GM18519 (cell line): ENCODE measurements around the gene RAB38.

ENCODE experiments used
- ATAC-seq: cut with Tn5 transposase; IDR thresholded peaks from one replicate; pipeline ENCODE4 v1.9.1; 2021; ENCODE audit warnings: mild to moderate bottlenecking, moderate library complexity; ENCODE audit not compliant: unreplicated experiment, low FRiP score

RAB38 gene

DNA sequence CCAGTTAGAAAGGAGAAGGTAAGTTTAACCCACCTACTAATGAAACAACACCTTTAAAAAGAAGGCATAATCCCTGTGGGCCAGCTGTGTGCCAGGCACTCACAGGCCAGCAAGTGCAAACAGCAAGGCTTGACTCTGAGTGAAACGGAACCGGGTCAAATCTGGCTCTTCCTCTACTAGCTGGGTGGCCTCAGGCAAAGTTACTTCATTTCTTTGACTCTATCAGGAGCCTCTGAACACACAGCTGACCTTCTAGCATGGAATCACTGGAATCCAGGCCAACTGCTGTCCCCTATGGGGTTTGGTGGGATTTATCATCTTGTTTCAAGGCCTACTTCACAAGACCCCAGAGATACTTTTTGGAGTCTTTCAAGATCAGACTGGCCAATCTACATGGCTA, 3.3 kb downstream of the RAB38 start:
- ATAC-seq, result no peak

- no peak for ATAC-seq
These were observed 4.6 kb downstream of the RAB38 start for GRCh38 chr11:88170673-88171072.

GRCh38 chr11:88169881-88170280, 5.4 kb downstream of the RAB38 start:
- ATAC-seq, result no peak

GRCh38 chr11:88169471-88169870, 5.8 kb downstream of the RAB38 start:
- no peak for ATAC-seq

- no peak for ATAC-seq
These were observed 7.4 kb downstream of the RAB38 start for GRCh38 chr11:88167853-88168252.

GRCh38 chr11:88164806-88165585, 10.2 kb downstream of the RAB38 start:
- no peak for ATAC-seq

DNA sequence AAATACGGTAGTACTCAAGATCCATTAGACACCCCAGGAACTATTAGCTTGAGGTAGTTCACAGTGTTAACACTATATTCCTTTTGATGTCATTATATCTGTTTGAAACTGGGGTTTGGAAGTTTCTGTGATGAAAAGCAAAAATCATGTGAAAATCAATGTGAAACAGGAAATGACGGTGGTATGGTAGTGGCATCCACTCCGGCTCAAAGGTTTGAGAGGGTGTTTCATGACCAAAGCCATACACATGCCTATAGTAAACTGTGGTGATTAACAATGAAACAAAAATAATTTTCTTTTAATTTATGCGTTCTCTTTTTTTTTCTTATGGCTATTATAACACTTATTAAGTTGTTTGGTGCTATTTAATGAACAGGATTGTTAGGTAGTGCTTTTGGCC, 10.9 kb downstream of the RAB38 start:
- no peak for ATAC-seq

DNA sequence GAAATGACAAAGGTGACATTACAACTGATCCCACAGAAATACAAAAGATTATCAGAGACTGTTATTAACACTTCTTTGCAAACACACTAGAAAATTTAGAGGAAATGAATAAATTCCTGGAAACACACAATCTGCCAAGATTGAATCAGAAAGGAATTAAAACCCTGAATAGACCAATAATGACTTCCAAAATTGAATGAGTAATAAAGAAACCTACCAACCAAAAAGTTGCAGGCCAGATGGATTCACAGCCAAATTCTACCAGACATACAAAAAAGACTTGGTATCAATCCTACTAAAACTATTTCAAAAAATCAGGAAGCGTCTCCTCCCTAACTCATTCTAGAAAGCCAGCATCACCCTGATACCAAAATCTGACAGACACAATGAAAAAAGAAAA, 17.2 kb downstream of the RAB38 start:
- ATAC-seq, result no peak

DNA sequence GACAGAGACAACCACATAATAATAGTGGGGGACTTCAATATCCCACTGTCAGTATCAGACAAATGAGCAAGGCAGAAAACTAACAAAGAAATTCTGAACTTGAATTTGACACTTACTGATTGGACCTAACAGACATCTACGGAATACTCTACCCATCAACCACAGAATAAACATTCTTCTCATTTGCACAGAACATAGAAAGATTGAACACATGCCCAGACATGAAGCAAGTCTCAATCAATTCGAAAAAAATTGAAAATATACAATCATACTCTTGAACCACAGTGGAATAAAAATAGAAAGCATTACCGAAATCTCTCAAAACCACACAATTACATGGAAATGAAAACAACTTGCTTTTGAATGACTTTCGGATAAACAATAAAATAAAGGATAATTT, 17.9 kb downstream of the RAB38 start:
- ATAC-seq, result no peak

DNA sequence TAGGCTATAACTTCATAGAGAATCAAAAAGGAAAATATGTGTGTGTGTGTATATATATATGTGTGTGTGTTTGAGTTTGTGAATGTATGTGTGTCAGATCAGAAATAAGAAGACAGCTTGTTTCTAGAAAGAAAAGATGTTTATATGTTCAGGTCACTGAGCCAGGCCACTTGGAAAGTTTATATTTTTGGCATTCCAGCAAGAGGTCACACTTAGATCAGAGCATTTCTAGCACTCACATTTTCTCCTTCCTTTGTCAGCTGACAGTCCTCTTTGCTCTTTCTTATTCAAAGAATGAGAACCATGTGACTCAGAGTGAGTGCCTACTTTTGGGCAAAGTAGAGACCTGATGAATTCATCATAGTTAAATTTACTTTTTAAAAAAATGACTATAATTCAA, 22.9 kb downstream of the RAB38 start:
- ATAC-seq, result no peak

DNA sequence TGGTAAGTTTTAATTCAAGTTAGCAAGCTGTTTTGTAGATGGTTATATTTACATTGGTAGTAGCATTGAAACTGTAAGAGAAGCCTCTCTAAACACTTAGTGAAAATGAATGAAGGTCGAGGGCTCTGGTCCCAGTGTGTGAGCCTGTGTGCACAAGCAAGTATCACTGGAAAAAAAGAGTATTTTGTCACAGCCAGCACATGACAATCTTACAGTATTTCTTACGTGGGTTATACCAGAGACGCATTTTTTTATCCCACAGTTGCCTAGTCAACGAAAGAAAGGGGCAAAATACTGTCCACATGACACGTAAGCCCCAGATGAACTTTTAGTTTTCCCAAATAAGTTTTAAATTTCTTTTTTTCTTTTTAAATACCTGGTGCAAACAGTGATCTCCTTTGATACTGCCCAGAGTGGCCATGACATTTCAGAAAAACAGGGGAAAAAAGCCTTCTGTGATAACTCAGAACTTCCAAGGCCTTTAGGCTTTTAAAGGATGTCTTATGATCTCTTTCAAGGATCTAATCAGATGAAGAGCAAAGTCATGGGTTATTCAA, 23.5 kb downstream of the RAB38 start:
- no peak for ATAC-seq

DNA sequence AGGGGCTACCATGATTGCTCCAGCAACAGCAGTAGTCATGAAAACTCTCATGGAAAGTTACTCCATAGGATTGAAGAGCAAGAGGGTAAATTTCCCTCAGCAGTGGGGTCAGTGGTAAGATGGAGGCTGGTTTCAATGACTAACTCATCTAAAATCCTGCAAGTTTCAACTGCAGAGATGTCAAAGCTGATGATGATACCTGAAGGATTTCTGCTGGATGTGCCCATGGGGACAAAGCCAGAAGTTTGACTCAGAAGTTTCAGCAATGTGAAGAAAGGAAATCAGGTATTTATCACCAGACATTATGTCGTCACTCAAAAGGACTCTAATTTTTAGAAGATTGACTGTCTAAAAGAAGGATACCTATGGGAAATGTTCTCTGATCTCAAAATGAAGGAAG, 29.1 kb downstream of the RAB38 start:
- no peak for ATAC-seq

DNA sequence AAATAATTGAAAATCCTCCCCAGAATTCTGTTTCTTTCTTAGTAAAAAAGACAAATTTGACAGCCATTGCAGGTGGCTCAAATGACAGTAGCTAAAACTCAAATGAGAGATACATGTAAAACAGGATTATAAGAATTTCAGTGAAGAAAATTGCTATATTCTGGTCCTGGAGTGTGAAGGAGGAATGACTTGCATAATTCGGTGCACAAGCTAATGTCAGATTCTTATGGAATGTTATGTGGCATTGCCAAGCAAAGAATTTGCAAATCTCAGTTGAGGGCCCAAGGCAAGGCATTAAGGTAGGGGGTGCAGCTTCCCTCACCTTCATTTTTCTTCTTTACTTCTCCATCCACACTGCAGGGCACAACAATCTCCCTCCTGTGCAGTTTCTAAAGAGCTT, 35.4 kb downstream of the RAB38 start:
- ATAC-seq, result no peak

DNA sequence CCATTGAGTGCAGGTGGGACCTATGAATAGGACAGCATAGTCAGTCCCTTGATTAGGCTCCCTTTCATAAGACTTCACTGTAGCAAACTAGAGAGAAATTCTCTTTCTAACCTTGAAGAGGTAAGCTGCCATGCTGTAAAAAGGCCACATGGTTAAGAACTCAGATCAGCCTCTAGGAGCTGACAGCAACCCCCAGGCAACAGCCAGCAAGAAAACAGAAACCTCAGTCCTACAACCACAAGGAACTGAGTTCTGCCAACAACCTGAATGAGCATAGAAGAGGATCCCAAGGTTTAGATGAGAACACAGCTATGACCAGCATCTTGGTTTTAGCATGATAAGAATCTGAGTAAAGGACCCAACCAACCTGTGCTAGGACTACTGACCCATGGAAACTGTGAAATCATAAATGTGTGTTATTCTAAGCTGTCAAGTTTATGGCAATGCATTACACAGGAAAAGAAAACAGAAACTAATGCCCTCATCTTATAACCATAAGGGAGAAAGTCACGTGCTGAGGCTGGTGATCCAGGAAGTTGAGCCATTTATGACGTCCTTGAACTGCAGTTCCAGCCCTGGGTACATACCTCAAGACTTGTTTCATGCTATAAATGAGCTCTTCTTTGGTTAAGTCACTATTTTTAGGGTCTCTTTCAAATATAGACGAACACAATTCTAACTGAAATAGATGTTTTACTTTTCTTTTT, 43.3 kb downstream of the RAB38 start:
- ATAC-seq, result no peak

DNA sequence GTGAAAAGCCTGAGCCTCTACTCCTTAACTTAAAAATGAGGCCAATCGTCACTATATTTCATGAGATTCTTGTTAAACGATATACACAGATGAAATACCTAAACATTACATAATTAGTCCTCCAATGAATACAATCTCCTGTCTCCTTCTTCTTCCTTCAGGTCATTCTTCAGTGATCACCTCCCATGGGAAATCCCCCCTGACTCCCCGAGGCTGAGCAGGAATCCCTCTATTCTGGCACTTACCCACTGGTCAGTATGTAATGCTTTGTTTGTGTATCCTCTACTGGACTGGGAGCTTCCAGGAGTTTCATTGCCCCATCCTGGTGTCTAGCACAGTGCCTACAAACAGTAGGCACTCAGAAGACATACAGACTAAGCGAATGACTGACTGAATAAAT, 52.3 kb downstream of the RAB38 start:
- ATAC-seq, result no peak

- no peak for ATAC-seq
These were observed 55.7 kb downstream of the RAB38 start for GRCh38 chr11:88119561-88119960.

- ATAC-seq, result peak; percentile 63
These were observed 57.9 kb downstream of the RAB38 start for GRCh38 chr11:88117281-88117858.

GRCh38 chr11:88115828-88116755, 59.2 kb downstream of the RAB38 start:
- no peak for ATAC-seq

DNA sequence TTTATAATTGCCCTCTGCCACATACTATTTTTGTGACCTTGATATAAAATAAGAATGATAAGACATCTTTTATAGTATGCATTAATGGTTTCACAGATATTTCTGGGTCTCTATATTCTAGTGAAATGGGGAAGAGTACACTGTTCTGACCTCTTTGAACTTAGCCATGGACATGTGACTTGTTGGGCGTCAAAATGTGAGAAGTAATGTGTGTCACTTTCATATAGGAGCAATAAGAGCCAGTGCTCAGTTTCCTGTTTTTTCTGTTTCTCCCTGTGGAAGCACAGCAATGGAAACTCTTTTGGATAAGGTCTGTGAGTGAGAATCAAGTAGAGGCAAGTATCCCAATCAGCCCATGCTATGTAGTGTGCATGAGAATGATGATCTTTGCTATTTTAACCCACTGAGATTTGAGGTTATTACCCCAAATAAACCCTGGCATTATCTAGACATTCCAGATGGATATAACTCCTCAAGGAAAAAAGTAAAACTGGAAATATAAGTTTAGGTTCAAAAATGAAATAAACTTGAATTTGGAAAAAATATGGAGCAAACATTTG, 60.7 kb downstream of the RAB38 start:
- ATAC-seq, result no peak

- ATAC-seq, result no peak
These were observed 68.6 kb downstream of the RAB38 start for GRCh38 chr11:88106666-88107065.
